Urothelium cell line (cell line): ENCODE results near the gene ZDHHC8.
A peak's percentile ranks its signal among the peaks of the same experiment; 100 is the strongest.

Experiments
- DNase-seq: peaks from one replicate; pipeline ENCODE4 v3.0.0; 2011; ENCODE audit warnings: low spot score, mixed read lengths
- FAIRE-seq: peaks from 2 replicates; lab custom pipeline; 2011; peaks lifted over from hg19 to GRCh38; lab: Jason Lieb, UNC

ZDHHC8 gene

GRCh38 chr22:20131597-20131858 is at the start of gene ZDHHC8:
Gene ZDHHC8 (plus strand): TSS chr22:20131804. CDS start chr22:20131948, 144 bp downstream.
- FAIRE-seq (no peak), DNase-seq (peak; percentile 81)

- DNase-seq (no peak), FAIRE-seq (no peak)
These were observed 48.3 kb upstream of the ZDHHC8 start for GRCh38 chr22:20083157-20083890.

GRCh38 chr22:20083891-20084546 is 47.6 kb upstream of the ZDHHC8 start:
- FAIRE-seq, result peak; percentile 85

GRCh38 chr22:20084547-20085413 is 46.8 kb upstream of the ZDHHC8 start:
- peak; percentile 50 for DNase-seq
- no peak for FAIRE-seq

More at GRCh38 chr22:20083891-20084546, 47.6 kb upstream of the ZDHHC8 start:
- no peak for DNase-seq

- no peak for FAIRE-seq
- DNase-seq, result no peak
These were observed 46.0 kb upstream of the ZDHHC8 start for GRCh38 chr22:20085651-20086050.

- DNase-seq, result no peak
- FAIRE-seq, result peak; percentile 96
These were observed 45.5 kb upstream of the ZDHHC8 start for GRCh38 chr22:20086101-20086599.

- FAIRE-seq, result no peak
- DNase-seq, result no peak
These were observed 44.8 kb upstream of the ZDHHC8 start for GRCh38 chr22:20086763-20087162.

GRCh38 chr22:20087319-20088262 is 44.0 kb upstream of the ZDHHC8 start:
- FAIRE-seq (peak; percentile 71), DNase-seq (no peak)

GRCh38 chr22:20088263-20088648 is 43.3 kb upstream of the ZDHHC8 start:
- peak; percentile 46 for FAIRE-seq

GRCh38 chr22:20089226-20089976 is 42.2 kb upstream of the ZDHHC8 start:
- FAIRE-seq, result peak; percentile 82
- DNase-seq, result no peak

More at GRCh38 chr22:20088263-20088648, 43.3 kb upstream of the ZDHHC8 start:
- no peak for DNase-seq

GRCh38 chr22:20089977-20090729 is 41.5 kb upstream of the ZDHHC8 start:
- no peak for DNase-seq

GRCh38 chr22:20090730-20091240 is 40.8 kb upstream of the ZDHHC8 start:
- no peak for FAIRE-seq
- no peak for DNase-seq

More at GRCh38 chr22:20089977-20090729, 41.5 kb upstream of the ZDHHC8 start:
- no peak for FAIRE-seq

- DNase-seq, result no peak
- FAIRE-seq, result peak; percentile 74
These were observed 39.7 kb upstream of the ZDHHC8 start for GRCh38 chr22:20091690-20092476.

GRCh38 chr22:20092477-20092854 is 39.1 kb upstream of the ZDHHC8 start:
- DNase-seq (no peak), FAIRE-seq (no peak)

- peak; percentile 40 for FAIRE-seq
- no peak for DNase-seq
These were observed 38.0 kb upstream of the ZDHHC8 start for GRCh38 chr22:20093418-20094196.

- FAIRE-seq, result no peak
- no peak for DNase-seq
These were observed 37.3 kb upstream of the ZDHHC8 start for GRCh38 chr22:20094197-20094807.

- FAIRE-seq (no peak), DNase-seq (no peak)
These were observed 36.1 kb upstream of the ZDHHC8 start for GRCh38 chr22:20095521-20095920.
